Hepatocyte (in vitro differentiated cells): ENCODE results near the gene POLR3C. TPM values are rescaled to one million over a fixed set of nuclear protein-coding genes. Genes with fewer than 3 reads are reported as not detected.
A peak's percentile ranks its signal among the peaks of the same experiment; 100 is the strongest.

Source experiments
- DNase-seq: peaks from one replicate; pipeline ENCODE4 v3.0.0-alpha.2; 2016; ENCODE audit warnings: low spot score
- H2AFZ ChIP-seq: fragments of 200-600 bp; sonication (generic); 2 replicates; pipeline ENCODE4 v1.6.0; 2016; ENCODE audit warnings: antibody characterized with exemption, mild to moderate bottlenecking
- H3K27ac ChIP-seq: fragments of 200-600 bp; sonication (generic); 2 replicates; pipeline ENCODE4 v1.5.1; 2016; ENCODE audit warnings: mild to moderate bottlenecking
- H3K27me3 ChIP-seq: fragments of 200-600 bp; sonication (generic); 2 replicates; pipeline ENCODE4 v1.6.1; 2016
- H3K36me3 ChIP-seq: fragments of 200-600 bp; sonication (generic); replicated peaks from 2 replicates; pipeline ENCODE4 v1.5.1; 2016; ENCODE audit warnings: low read depth; ENCODE audit not compliant: insufficient read depth
- H3K4me1 ChIP-seq: fragments of 200-600 bp; sonication (generic); 2 replicates; pipeline ENCODE4 v1.5.1; 2016; ENCODE audit warnings: mild to moderate bottlenecking, moderate library complexity; ENCODE audit not compliant: insufficient read depth
- H3K4me2 ChIP-seq: fragments of 200-600 bp; sonication (generic); 2 replicates; pipeline ENCODE4 v1.6.0; 2016
- H3K4me3 ChIP-seq: fragments of 200-600 bp; sonication (generic); 2 replicates; pipeline ENCODE4 v1.5.1; 2016; ENCODE audit warnings: mild to moderate bottlenecking
- H3K79me2 ChIP-seq: fragments of 200-600 bp; sonication (generic); 2 replicates; pipeline ENCODE4 v1.6.0; 2017; ENCODE audit warnings: mild to moderate bottlenecking
- H3K9me2 ChIP-seq: fragments of 200-600 bp; sonication (generic); replicated peaks from 2 replicates; pipeline ENCODE4 v1.6.0; 2017; ENCODE audit warnings: mild to moderate bottlenecking; ENCODE audit not compliant: insufficient read depth
- H3K9me3 ChIP-seq: fragments of 200-600 bp; sonication (generic); 2 replicates; pipeline ENCODE4 v1.5.1; 2016; ENCODE audit warnings: low read depth, mild to moderate bottlenecking
- H4K20me1 ChIP-seq: fragments of 200-600 bp; sonication (generic); 2 replicates; pipeline ENCODE4 v1.6.0; 2016; ENCODE audit warnings: mild to moderate bottlenecking; ENCODE audit not compliant: insufficient read depth, poor library complexity, severe bottlenecking
- EZH2 ChIP-seq: fragments of 200-600 bp; sonication (generic); IDR thresholded peaks from 2 replicates; pipeline ENCODE4 v1.6.1; 2016; ENCODE audit warnings: antibody characterized with exemption, mild to moderate bottlenecking, borderline replicate concordance
- EZH2phosphoT487 ChIP-seq: fragments of 200-600 bp; sonication (generic); IDR thresholded peaks from one replicate; pipeline ENCODE4 v1.6.1; 2018; ENCODE audit warnings: antibody characterized with exemption, mild to moderate bottlenecking, low read depth, moderate library complexity; ENCODE audit not compliant: unreplicated experiment, severe bottlenecking
- WGBS: methylation state at CpG from one replicate; pipeline ENCODE4 v1.1.6; 2016; ENCODE audit warnings: low lambda C conversion rate; ENCODE audit errors: missing lambda C conversion rate; 5-methylcytosine and 5-hydroxymethylcytosine counted together
- microRNA-seq: library from miRNA; unstranded; fragments of <30 nt; microRNA quantifications from one replicate; pipeline ENCODE4, GENCODE V29; 2017
- polyA plus RNA-seq: library from polyadenylated mRNA; unstranded; fragments of >200 nt; fragmentation: Nextera tagmentation; extraction: Ambion mirVana; gene quantifications from 2 replicates; pipeline ENCODE4 v1.2.1, GENCODE V29; 2016
- small RNA-seq: library from RNA; depleted of rRNA; stranded (forward); fragments of <200 nt; gene quantifications from one replicate; pipeline ENCODE3, GENCODE V24; 2014
- total RNA-seq: library from RNA; depleted of rRNA; stranded (reverse); fragments of >200 nt; gene quantifications from 2 replicates; pipeline ENCODE4 v1.2.3, GENCODE V29; 2014
- TF ChIP-seq, protein P1 (sequence below): fragments of 200-600 bp; sonication (generic); IDR thresholded peaks from 2 replicates; pipeline ENCODE4 v1.5.1; 2016; ENCODE audit warnings: antibody characterized with exemption, mild to moderate bottlenecking; ENCODE audit not compliant: poor library complexity

Gene POLR3C
- total and polyA plus RNA-seq, 2 experiments from 2014 or later: 19.6 to 20.9 TPM

DNA sequence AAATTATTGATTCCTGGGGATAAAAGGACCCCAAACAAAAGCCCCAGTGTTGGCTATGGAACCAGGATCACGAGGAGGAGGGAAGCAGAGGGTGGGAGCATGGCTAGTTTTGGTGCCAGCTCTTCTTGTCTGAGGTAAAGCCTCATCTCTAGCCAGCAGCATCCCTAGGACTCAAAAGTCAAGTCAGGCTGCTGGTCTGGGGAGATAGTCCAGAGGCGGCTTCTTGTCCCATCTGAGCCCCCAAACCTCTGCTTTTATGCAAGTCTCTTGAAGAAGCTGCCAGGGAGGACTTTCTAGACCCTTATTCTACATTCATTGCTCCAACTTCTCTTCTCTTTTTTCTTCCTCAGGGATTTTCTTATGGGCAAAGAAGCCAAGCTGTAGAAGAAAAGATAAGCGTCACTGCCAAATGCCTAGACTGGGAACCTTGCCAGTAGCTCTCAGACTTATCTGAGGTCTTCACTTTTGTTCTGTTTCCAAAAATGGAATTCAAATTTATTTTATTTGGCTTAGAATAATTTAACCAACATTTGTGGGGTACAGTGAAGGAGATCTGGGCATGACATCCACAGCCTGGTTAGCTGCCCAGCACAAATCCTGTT is 68.6 kb downstream of the POLR3C start:
- Histone ChIP-seq H3K27me3 (no peaks in the 10 kb centered on the region), H3K4me1 (peaks cover 16% of the 10 kb centered on the region), H3K4me2 (peak overlapping the region; percentile 69), H3K9me2 (no peaks in the 10 kb centered on the region), H3K27ac (peak overlapping the region; percentile 94), H3K36me3 (no peaks in the 10 kb centered on the region), H4K20me1 (no peaks in the 10 kb centered on the region), H3K9me3 (no peaks in the 10 kb centered on the region), H3K79me2 (no peaks in the 10 kb centered on the region), H2AFZ (no peak overlapping the region), H3K4me3 (no peak overlapping the region)
- TF ChIP-seq EZH2 (no peak), EZH2phosphoT487 (no peak)
- TF ChIP-seq, protein P1, sequence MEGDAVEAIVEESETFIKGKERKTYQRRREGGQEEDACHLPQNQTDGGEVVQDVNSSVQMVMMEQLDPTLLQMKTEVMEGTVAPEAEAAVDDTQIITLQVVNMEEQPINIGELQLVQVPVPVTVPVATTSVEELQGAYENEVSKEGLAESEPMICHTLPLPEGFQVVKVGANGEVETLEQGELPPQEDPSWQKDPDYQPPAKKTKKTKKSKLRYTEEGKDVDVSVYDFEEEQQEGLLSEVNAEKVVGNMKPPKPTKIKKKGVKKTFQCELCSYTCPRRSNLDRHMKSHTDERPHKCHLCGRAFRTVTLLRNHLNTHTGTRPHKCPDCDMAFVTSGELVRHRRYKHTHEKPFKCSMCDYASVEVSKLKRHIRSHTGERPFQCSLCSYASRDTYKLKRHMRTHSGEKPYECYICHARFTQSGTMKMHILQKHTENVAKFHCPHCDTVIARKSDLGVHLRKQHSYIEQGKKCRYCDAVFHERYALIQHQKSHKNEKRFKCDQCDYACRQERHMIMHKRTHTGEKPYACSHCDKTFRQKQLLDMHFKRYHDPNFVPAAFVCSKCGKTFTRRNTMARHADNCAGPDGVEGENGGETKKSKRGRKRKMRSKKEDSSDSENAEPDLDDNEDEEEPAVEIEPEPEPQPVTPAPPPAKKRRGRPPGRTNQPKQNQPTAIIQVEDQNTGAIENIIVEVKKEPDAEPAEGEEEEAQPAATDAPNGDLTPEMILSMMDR: no peak
- peak; percentile 45 for DNase-seq
- WGBS: 65% methylated on average over 3 of the region's 3 CpGs

DNA sequence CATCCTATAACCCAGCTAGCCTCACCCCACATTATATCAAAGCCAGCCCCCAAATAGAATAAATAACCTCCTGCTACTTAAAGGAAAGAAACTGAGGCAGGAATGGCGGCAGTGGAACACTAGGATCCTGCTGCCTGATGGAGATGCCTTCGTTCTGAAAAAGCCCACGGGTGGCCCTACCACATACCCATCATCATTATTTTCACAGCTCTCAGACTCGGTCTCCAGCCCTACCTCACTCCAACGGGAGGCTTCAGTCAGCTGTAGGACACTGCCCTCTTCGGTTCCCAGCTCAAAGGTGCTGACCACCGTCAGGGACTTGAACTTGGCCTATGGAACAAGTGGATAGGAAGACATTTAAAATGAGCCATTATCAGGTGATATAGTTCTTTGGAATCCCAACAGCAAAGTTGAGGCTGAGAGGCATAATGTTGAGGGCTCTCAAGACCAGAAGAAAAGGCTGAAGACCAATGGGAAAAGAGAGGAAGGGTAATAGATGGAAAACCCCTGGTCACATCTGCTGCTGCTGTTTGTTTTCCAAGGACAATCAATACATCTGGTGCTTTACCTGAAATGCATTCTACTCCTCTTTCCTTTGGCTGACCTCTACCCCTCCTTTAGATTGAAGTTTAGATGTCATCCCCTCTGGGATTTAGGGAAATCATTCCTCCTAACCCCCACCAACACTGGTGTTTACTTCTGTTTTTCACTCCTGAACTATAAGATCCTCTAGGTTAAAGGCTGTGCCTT is 69.5 kb downstream of the POLR3C start:
- Histone ChIP-seq H3K36me3 (no peaks in the 10 kb centered on the region), H3K4me1 (peaks cover 16% of the 10 kb centered on the region), H3K4me2 (no peak overlapping the region), H2AFZ (no peak overlapping the region), H3K9me2 (no peaks in the 10 kb centered on the region), H3K9me3 (no peaks in the 10 kb centered on the region), H4K20me1 (no peaks in the 10 kb centered on the region), H3K27ac (peak overlapping the region; percentile 94), H3K79me2 (no peaks in the 10 kb centered on the region), H3K27me3 (no peaks in the 10 kb centered on the region), H3K4me3 (no peak overlapping the region)
- no peak for TF ChIP-seq EZH2
- TF ChIP-seq EZH2phosphoT487: no peak
- TF ChIP-seq, protein P1: no peak
- DNase-seq: no peak
- 91% methylated on average over 7 of the region's 7 CpGs for WGBS

Small RNA genes within 50 kb of the gene (microRNA-seq; reads per million reads assigned to microRNA genes)
- 3.1 reads per million for gene MIR6736

Small RNA genes within 50 kb of the gene (small RNA-seq; reads per million reads assigned to genes)
- not detected for gene MIR6736

Other genes starting within 250 kb of the POLR3C start
- 35.9 and 39.7 TPM in 2 replicates for gene GPR89A, start 216.2 kb upstream of the POLR3C start, total RNA-seq
- gene GPR89A, start 216.2 kb upstream of the POLR3C start, polyA plus RNA-seq: 29.5 and 31.9 TPM in 2 replicates
- gene PDZK1, start 116.8 kb upstream of the POLR3C start, total RNA-seq: 44.9 and 50.5 TPM in 2 replicates
- 30.4 and 44.1 TPM in 2 replicates for gene PDZK1, start 116.8 kb upstream of the POLR3C start, polyA plus RNA-seq
- not detected in 2 replicates for gene CD160, start 104.7 kb upstream of the POLR3C start, total RNA-seq
- not detected in 2 replicates for gene CD160, start 104.7 kb upstream of the POLR3C start, polyA plus RNA-seq
- 10.3 and 13.7 TPM in 2 replicates for gene RNF115, start 105 bp upstream of the POLR3C start, total RNA-seq
- 8.6 and 8.7 TPM in 2 replicates for gene RNF115, start 105 bp upstream of the POLR3C start, polyA plus RNA-seq
- gene NUDT17, start 21.4 kb downstream of the POLR3C start, total RNA-seq: 4.9 and 5.2 TPM in 2 replicates
- 1.3 and 2.7 TPM in 2 replicates for gene NUDT17, start 21.4 kb downstream of the POLR3C start, polyA plus RNA-seq
- 18.0 and 18.1 TPM in 2 replicates for gene PIAS3, start 34.9 kb downstream of the POLR3C start, total RNA-seq
- gene PIAS3, start 34.9 kb downstream of the POLR3C start, polyA plus RNA-seq: 51.2 and 60.7 TPM in 2 replicates
- gene ANKRD35, start 61.7 kb downstream of the POLR3C start, total RNA-seq: 0.43 and 0.76 TPM in 2 replicates
- 2.2 and 2.4 TPM in 2 replicates for gene ANKRD35, start 61.7 kb downstream of the POLR3C start, polyA plus RNA-seq
- 0.60 and 1.3 TPM in 2 replicates for gene ITGA10, start 85.8 kb downstream of the POLR3C start, total RNA-seq
- gene ITGA10, start 85.8 kb downstream of the POLR3C start, polyA plus RNA-seq: 2.1 and 4.7 TPM in 2 replicates
- 28.1 and 32.3 TPM in 2 replicates for gene PEX11B, start 94.5 kb downstream of the POLR3C start, total RNA-seq
- gene PEX11B, start 94.5 kb downstream of the POLR3C start, polyA plus RNA-seq: 26.8 and 30.4 TPM in 2 replicates
- gene RBM8A, start 103.3 kb downstream of the POLR3C start, total RNA-seq: 141 and 154 TPM in 2 replicates
- 185 and 189 TPM in 2 replicates for gene RBM8A, start 103.3 kb downstream of the POLR3C start, polyA plus RNA-seq
- gene LIX1L, start 133.8 kb downstream of the POLR3C start, total RNA-seq: 14.0 and 17.9 TPM in 2 replicates
- gene LIX1L, start 133.8 kb downstream of the POLR3C start, polyA plus RNA-seq: 15.3 and 16.3 TPM in 2 replicates
- 0.28 and 0.90 TPM in 2 replicates for gene ANKRD34A, start 140.4 kb downstream of the POLR3C start, total RNA-seq
- gene ANKRD34A, start 140.4 kb downstream of the POLR3C start, polyA plus RNA-seq: 0.76 and 0.83 TPM in 2 replicates
- 10.5 and 15.6 TPM in 2 replicates for gene POLR3GL, start 140.5 kb downstream of the POLR3C start, total RNA-seq
- gene POLR3GL, start 140.5 kb downstream of the POLR3C start, polyA plus RNA-seq: 27.2 and 27.3 TPM in 2 replicates
- gene TXNIP, start 172.4 kb downstream of the POLR3C start, total RNA-seq: 160 TPM in 2 replicates
- gene TXNIP, start 172.4 kb downstream of the POLR3C start, polyA plus RNA-seq: 75.3 and 85.0 TPM in 2 replicates
- gene HJV, start 197.5 kb downstream of the POLR3C start, total RNA-seq: 5.7 and 6.7 TPM in 2 replicates
- gene HJV, start 197.5 kb downstream of the POLR3C start, polyA plus RNA-seq: 1.00 and 3.0 TPM in 2 replicates